Measurements from ENCODE around the gene EEF1AKMT4. TPM values are rescaled to one million over a fixed set of nuclear protein-coding genes. Genes with fewer than 3 reads are reported as not detected.
A peak's percentile ranks its signal among the peaks of the same experiment; 100 is the strongest.

The EEF1AKMT4 gene
- total and polyA plus RNA-seq, 3 donors from 2014 or later, result 10.2 to 16.9 (median 15.0) TPM

DNA sequence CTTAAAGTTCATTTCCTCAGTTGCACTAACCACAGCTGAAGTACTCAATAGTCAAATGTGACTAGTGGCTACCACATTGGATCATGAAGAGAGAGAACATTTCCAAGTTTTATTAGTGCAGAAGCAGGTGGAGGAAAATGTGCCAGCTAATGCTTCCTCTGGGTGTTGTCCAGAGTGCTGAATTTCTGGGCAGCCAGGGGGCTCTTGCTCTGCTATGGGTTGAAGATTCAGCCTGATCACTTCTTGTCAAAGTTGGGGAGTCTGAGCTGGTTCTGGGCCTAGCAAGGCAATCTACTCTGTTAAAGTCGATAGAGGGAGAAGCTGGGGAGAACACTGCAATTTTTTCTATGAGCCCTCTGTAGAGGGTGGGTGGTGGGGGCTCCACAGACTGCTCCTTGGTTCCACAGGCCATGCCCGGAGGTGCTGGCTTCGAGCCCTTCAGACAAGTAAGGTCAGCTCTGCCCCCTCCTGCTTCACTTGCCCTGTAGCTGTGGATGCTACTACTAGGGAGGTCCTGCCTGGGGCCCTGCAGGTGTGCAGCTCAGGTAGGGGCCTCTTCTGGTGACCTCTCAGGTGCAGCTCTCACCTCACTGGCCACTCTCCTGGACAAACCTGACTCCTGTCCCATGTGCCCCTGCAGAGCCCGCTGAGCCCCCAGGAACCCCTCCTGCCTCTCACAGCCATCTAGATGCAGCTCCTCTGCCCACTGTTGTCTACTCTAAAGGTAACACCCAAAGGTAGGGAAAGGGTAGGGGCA is 8.9 kb upstream of the EEF1AKMT4 start:
- Histone ChIP-seq H3K27ac (no peak overlapping the region), H3K9me3 (no peaks in the 10 kb centered on the region), H3K36me3 (ENCODE audit: low read depth, missing control alignments) (no peaks in the 10 kb centered on the region), H3K27me3 (no peaks in the 10 kb centered on the region), H3K4me3 (peak overlapping the region in 1 of 2 donors; percentile 34), H3K4me1 (peaks cover 6% of the 10 kb centered on the region)
- TF ChIP-seq POLR2A (IDR thresholded peaks at IDR 0.05), result no peak
- TF ChIP-seq CTCF (IDR thresholded peaks at IDR 0.05), result no peak
- intact Hi-C loops (cut with DNase I; ENCODE audit: low total_unique reads), result loop anchor here (10.0 kb wide), 1 partner anchor 346 kb away; no protein-coding TSS in a partner anchor
- no peak for DNase-seq
- 50 to 69% methylated on average over 1 to 4 of the region's 4 CpGs for WGBS, 2 donors

DNA sequence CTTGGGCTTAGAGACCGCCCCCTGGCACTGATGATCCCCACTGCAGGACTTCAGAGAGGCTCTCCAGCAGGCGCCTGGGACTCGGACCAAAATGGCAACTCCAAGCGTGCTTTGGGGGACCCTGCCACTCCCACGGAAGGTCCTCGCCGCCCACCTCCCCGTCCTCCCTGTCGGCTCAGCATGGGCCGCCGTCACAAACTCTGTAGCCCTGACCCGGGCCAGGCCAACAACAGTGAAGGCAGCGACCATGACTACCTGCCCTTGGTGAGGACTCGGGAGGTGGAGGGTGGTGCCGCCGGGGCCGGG is 8.4 kb upstream of the EEF1AKMT4 start:
- WGBS, 2 donors, result 53 to 58% methylated on average over 11 to 17 of the region's 17 CpGs

GRCh38 chr3:184241447-184242296 is 7.8 kb upstream of the EEF1AKMT4 start:
- Histone ChIP-seq H3K36me3 (ENCODE audit: low read depth, missing control alignments) (no peaks in the 10 kb centered on the region), H3K27ac (no peak overlapping the region), H3K4me1 (peaks cover 6% of the 10 kb centered on the region), H3K4me3 (peak overlapping the region; percentile 21 to 34), H3K9me3 (no peaks in the 10 kb centered on the region), H3K27me3 (no peaks in the 10 kb centered on the region)
- peak; percentile 27 to 57 (median 50) for TF ChIP-seq CTCF (IDR thresholded peaks at IDR 0.05)
- no peak for TF ChIP-seq POLR2A (IDR thresholded peaks at IDR 0.05)
- intact Hi-C loops (cut with DNase I; ENCODE audit: low total_unique reads), result loop anchor here (10.0 kb wide), 1 partner anchor 347 kb away; no protein-coding TSS in a partner anchor
- 21 to 25% methylated on average over 10 to 41 of the region's 46 CpGs for WGBS, 2 donors
- DNase-seq, result peak; percentile 85

More for the DNA sequence above, 8.4 kb upstream of the EEF1AKMT4 start:
- peak overlapping the region; percentile 21 to 34 for H3K4me3 ChIP-seq
- DNase-seq, result no peak
- intact Hi-C loops (cut with DNase I; ENCODE audit: low total_unique reads), result loop anchor here (10.0 kb wide), 1 partner anchor 346 kb away; no protein-coding TSS in a partner anchor
- TF ChIP-seq CTCF (IDR thresholded peaks at IDR 0.05) (no peak), POLR2A (IDR thresholded peaks at IDR 0.05) (no peak)
- no peaks in the 10 kb centered on the region for H3K9me3 ChIP-seq
- no peaks in the 10 kb centered on the region for H3K36me3 ChIP-seq (ENCODE audit: low read depth, missing control alignments)
- peaks cover 6% of the 10 kb centered on the region for H3K4me1 ChIP-seq
- H3K27me3 ChIP-seq, result no peaks in the 10 kb centered on the region
- H3K27ac ChIP-seq, result no peak overlapping the region

GRCh38 chr3:184242297-184242685 is 7.2 kb upstream of the EEF1AKMT4 start:
- TF ChIP-seq CTCF (IDR thresholded peaks at IDR 0.05), result no peak
- TF ChIP-seq POLR2A (IDR thresholded peaks at IDR 0.05), result no peak
- peaks cover 6% of the 10 kb centered on the region for H3K4me1 ChIP-seq
- H3K36me3 ChIP-seq (ENCODE audit: low read depth, missing control alignments), result no peaks in the 10 kb centered on the region
- H3K27me3 ChIP-seq, result no peaks in the 10 kb centered on the region
- 77 to 87% methylated on average over 3 to 5 of the region's 5 CpGs for WGBS, 2 donors
- no peaks in the 10 kb centered on the region for H3K9me3 ChIP-seq
- H3K27ac ChIP-seq, result no peak overlapping the region
- intact Hi-C loops (cut with DNase I; ENCODE audit: low total_unique reads), result loop anchor here (10.0 kb wide), 1 partner anchor 347 kb away; no protein-coding TSS in a partner anchor
- H3K4me3 ChIP-seq, result no peak overlapping the region
- no peak for DNase-seq
